IMR-90 (cell line): Measurements from ENCODE around the gene BTN1A1. TPM values are rescaled to one million over a fixed set of nuclear protein-coding genes. Genes with fewer than 3 reads are reported as not detected.

Source experiments
- ATAC-seq: fragments of 200-7000 bp; cut with Tn5 transposase; 2 replicates; pipeline ENCODE4 v1.9.1; 2020; ENCODE audit warnings: low read depth, mild to moderate bottlenecking, moderate library complexity
- BruUV-seq: library from RNA; stranded (reverse); fragments of 400-500 nt; replicated peaks from 2 replicates; lab custom pipeline; 2021; lab: Mats Ljungman, UMichigan
- CTCF ChIA-PET: fragments of 300-600 bp; formaldehyde crosslinking; extraction: SDS; loops from one replicate; lab custom pipeline; 2021; ENCODE audit warnings: antibody characterized with exemption; lab: Yijun Ruan, JAX
- POLR2A ChIA-PET: fragments of 300-600 bp; sonication (Branson Sonifier 250); formaldehyde crosslinking; loops from one replicate; lab custom pipeline; 2022; ENCODE audit warnings: antibody characterized with exemption; ENCODE audit not compliant: unreplicated experiment; lab: Charles Lee
- DNase-seq: peaks from one replicate; pipeline ENCODE4 v3.0.0; 2013
- H2AFZ ChIP-seq: replicated peaks from 2 replicates; pipeline ENCODE3; 2013; ENCODE audit warnings: low read length, mild to moderate bottlenecking; ENCODE audit not compliant: poor library complexity
- H2AK5ac ChIP-seq: 2 replicates; pipeline ENCODE4 v1.6.1; 2013; ENCODE audit warnings: low read depth, low read length, inconsistent platforms
- H2AK9ac ChIP-seq: replicated peaks from 2 replicates; pipeline ENCODE3; 2013; ENCODE audit warnings: mild to moderate bottlenecking, low read depth, low read length, moderate library complexity; ENCODE audit not compliant: poor library complexity
- H2BK120ac ChIP-seq: 2 replicates; pipeline ENCODE4 v1.6.1; 2013; ENCODE audit warnings: low read depth, low read length, inconsistent platforms
- H2BK15ac ChIP-seq: 3 replicates; pipeline ENCODE4 v1.6.1; 2013; ENCODE audit warnings: low read depth, low read length, inconsistent platforms
- H2BK20ac ChIP-seq: 2 replicates; pipeline ENCODE4 v1.6.1; 2013; ENCODE audit warnings: low read depth, mild to moderate bottlenecking, inconsistent platforms, low read length, moderate library complexity
- H2BK5ac ChIP-seq: 2 replicates; pipeline ENCODE4 v1.6.1; 2013; ENCODE audit warnings: mild to moderate bottlenecking, low read depth, low read length, inconsistent platforms; ENCODE audit not compliant: poor library complexity, severe bottlenecking
- H3K14ac ChIP-seq: replicated peaks from 2 replicates; pipeline ENCODE4 v1.6.1; 2013; ENCODE audit warnings: low read depth, low read length, inconsistent platforms
- H3K18ac ChIP-seq: 2 replicates; pipeline ENCODE4 v1.6.1; 2013; ENCODE audit warnings: low read depth, low read length, control low read depth
- H3K23ac ChIP-seq: 2 replicates; pipeline ENCODE4 v1.6.1; 2013; ENCODE audit warnings: low read depth, low read length, inconsistent platforms
- H3K27ac ChIP-seq: 2 replicates; pipeline ENCODE4 v1.5.1; 2013; ENCODE audit warnings: mild to moderate bottlenecking, control low read depth, low read length; ENCODE audit not compliant: insufficient read depth
- H3K27me3 ChIP-seq: 2 replicates; pipeline ENCODE4 v1.6.1; 2013; ENCODE audit warnings: low read length; ENCODE audit not compliant: control insufficient read depth, insufficient read depth
- H3K36me3 ChIP-seq: 2 replicates; pipeline ENCODE4 v1.6.1; 2013; ENCODE audit warnings: low read length, mixed read lengths; ENCODE audit not compliant: control insufficient read depth, insufficient read depth
- H3K4ac ChIP-seq: 2 replicates; pipeline ENCODE4 v1.6.1; 2013; ENCODE audit warnings: low read depth, low read length, inconsistent platforms
- H3K4me1 ChIP-seq: 2 replicates; pipeline ENCODE4 v1.6.1; 2013; ENCODE audit warnings: low read length, mixed read lengths; ENCODE audit not compliant: control insufficient read depth, insufficient read depth
- H3K4me2 ChIP-seq: 2 replicates; pipeline ENCODE4 v1.6.1; 2013; ENCODE audit warnings: low read depth, mild to moderate bottlenecking, control low read depth, low read length, moderate library complexity
- H3K4me3 ChIP-seq: 2 replicates; pipeline ENCODE4 v1.5.1; 2013; ENCODE audit warnings: low read depth, mild to moderate bottlenecking, control low read depth, low read length, moderate library complexity; ENCODE audit not compliant: insufficient read depth
- H3K56ac ChIP-seq: 2 replicates; pipeline ENCODE4 v1.6.1; 2013; ENCODE audit warnings: low read length, inconsistent platforms; ENCODE audit not compliant: insufficient read depth; ENCODE audit errors: extremely low read depth
- H3K79me1 ChIP-seq, 2 experiments: 2 replicates each; pipeline ENCODE4 v1.6.1; 2013; ENCODE audit warnings: low read length in 2 of 2, inconsistent platforms in 1 of 2, low read depth in 1 of 2
- H3K9ac ChIP-seq: 2 replicates; pipeline ENCODE4 v1.6.1; 2013; ENCODE audit warnings: low read depth, low read length, control low read depth
- H3K9me1 ChIP-seq: 2 replicates; pipeline ENCODE4 v1.6.1; 2013; ENCODE audit warnings: low read length, inconsistent platforms; ENCODE audit not compliant: insufficient read depth
- H3K9me3 ChIP-seq: 2 replicates; pipeline ENCODE4 v1.6.1; 2013; ENCODE audit warnings: low read length; ENCODE audit not compliant: control insufficient read depth, insufficient read depth
- H4K20me1 ChIP-seq: 2 replicates; pipeline ENCODE4 v1.6.1; 2013; ENCODE audit warnings: low read length, inconsistent platforms; ENCODE audit not compliant: insufficient read depth
- H4K5ac ChIP-seq: 2 replicates; pipeline ENCODE4 v1.6.1; 2013; ENCODE audit warnings: mild to moderate bottlenecking, low read depth, low read length, control low read depth
- H4K8ac ChIP-seq, 2 experiments: 2 replicates each; pipeline ENCODE4 v1.6.1; 2013; ENCODE audit warnings: low read depth in 2 of 2, low read length in 2 of 2, control low read depth in 1 of 2, inconsistent platforms in 1 of 2
- H4K91ac ChIP-seq: 2 replicates; pipeline ENCODE4 v1.6.1; 2013; ENCODE audit warnings: low read depth, low read length, inconsistent platforms; ENCODE audit not compliant: insufficient read depth
- BHLHE40 ChIP-seq: fragments of 150-350 bp; IDR thresholded peaks from 2 replicates; pipeline ENCODE4 v1.6.1; 2016; ENCODE audit warnings: mild to moderate bottlenecking, low read depth, low read length
- CEBPB ChIP-seq: IDR thresholded peaks from 2 replicates; pipeline ENCODE4 v1.6.1; 2012; ENCODE audit warnings: low read depth, low read length, improper control_type of control experiment
- CHD1 ChIP-seq: IDR thresholded peaks from 2 replicates; pipeline ENCODE4 v1.6.1; 2012; ENCODE audit warnings: low read depth, low read length, improper control_type of control experiment
- CTCF ChIP-seq: conservative IDR thresholded peaks from 2 replicates; pipeline ENCODE4 v1.5.1; 2012; ENCODE audit warnings: mild to moderate bottlenecking, low read depth, low read length, improper control_type of control experiment
- ELK1 ChIP-seq: fragments of 150-350 bp; IDR thresholded peaks from 2 replicates; pipeline ENCODE4 v1.6.1; 2016; ENCODE audit warnings: low read depth, mild to moderate bottlenecking, low read length, moderate library complexity, borderline replicate concordance
- FOS ChIP-seq: fragments of 150-350 bp; IDR thresholded peaks from 2 replicates; pipeline ENCODE4 v1.6.1; 2016; ENCODE audit warnings: low read depth, low read length
- MAFK ChIP-seq: IDR thresholded peaks from 2 replicates; pipeline ENCODE4 v1.6.1; 2012; ENCODE audit warnings: low read depth, low read length, improper control_type of control experiment
- MAZ ChIP-seq: IDR thresholded peaks from 2 replicates; pipeline ENCODE4 v1.6.1; 2012; ENCODE audit warnings: low read depth, mild to moderate bottlenecking, low read length, improper control_type of control experiment, moderate library complexity, borderline replicate concordance
- MXI1 ChIP-seq: IDR thresholded peaks from 2 replicates; pipeline ENCODE4 v1.6.1; 2012; ENCODE audit warnings: low read depth, mild to moderate bottlenecking, low read length, moderate library complexity, borderline replicate concordance
- NFE2L2 ChIP-seq: fragments of 150-350 bp; IDR thresholded peaks from 2 replicates; pipeline ENCODE4 v1.6.1; 2016; ENCODE audit warnings: low read depth, mild to moderate bottlenecking, low read length
- POLR2A ChIP-seq: IDR thresholded peaks from 2 replicates; pipeline ENCODE4 v1.6.1; 2012; ENCODE audit warnings: mild to moderate bottlenecking, low read depth, low read length
- RAD21 ChIP-seq: IDR thresholded peaks from 2 replicates; pipeline ENCODE4 v1.6.1; 2012; ENCODE audit warnings: low read length, improper control_type of control experiment
- RCOR1 ChIP-seq: IDR thresholded peaks from 2 replicates; pipeline ENCODE4 v1.6.1; 2012; ENCODE audit warnings: mild to moderate bottlenecking, low read length, improper control_type of control experiment; ENCODE audit not compliant: insufficient replicate concordance
- RFX5 ChIP-seq: IDR thresholded peaks from 2 replicates; pipeline ENCODE4 v1.8.0; 2012; ENCODE audit warnings: low read depth, mild to moderate bottlenecking, low read length, moderate library complexity
- SMC3 ChIP-seq: fragments of 150-350 bp; IDR thresholded peaks from 2 replicates; pipeline ENCODE4 v1.6.1; 2016; ENCODE audit warnings: low read depth, mild to moderate bottlenecking, antibody characterized with exemption, low read length, moderate library complexity
- USF2 ChIP-seq: fragments of 150-350 bp; IDR thresholded peaks from 2 replicates; pipeline ENCODE4 v1.6.1; 2017; ENCODE audit warnings: mild to moderate bottlenecking, antibody characterized with exemption, low read length, low read depth
- WGBS, 2 experiments: methylation state at CpG; one replicate each; pipeline versions ENCODE4 v1.1.5 to v1.1.7; 2013; ENCODE audit warnings: missing lambda C conversion rate in 2 of 2; ENCODE audit not compliant: insufficient read length in 1 of 2; ENCODE audit errors: extremely low coverage in 2 of 2; 5-methylcytosine and 5-hydroxymethylcytosine counted together
- dilution Hi-C: fragments of 300-500 bp; cut with HindIII; formaldehyde crosslinking; loops from one replicate; pipeline ENCODE4 v1.14.3; 2018; ENCODE audit warnings: low sequenced_read_pairs; ENCODE audit not compliant: unreplicated experiment
- in situ Hi-C: fragments of 300-500 bp; cut with MboI; formaldehyde crosslinking; loops from 3 replicates; pipeline ENCODE4 v1.14.3; 2019; ENCODE audit warnings: low sequenced_read_pairs, inconsistent platforms, mixed read lengths
- intact Hi-C: fragments of 100-400 bp; cut with micrococcal nuclease; formaldehyde crosslinking; loops from 2 replicates; pipeline ENCODE4 v1.10.0; 2022
- polyA plus RNA-seq, 3 experiments: library from polyadenylated mRNA; depleted of rRNA; stranded (reverse); fragments of >200 nt; gene quantifications; 2 replicates each; pipeline ENCODE4 v1.2.3, GENCODE V29; 2012; ENCODE audit warnings: low replicate concordance in 1 of 3
- total RNA-seq: library from RNA; depleted of rRNA; stranded (reverse); fragments of >200 nt; gene quantifications from 2 replicates; pipeline ENCODE4 v1.2.3, GENCODE V29; 2012

BTN1A1 gene
- total and polyA plus RNA-seq, 2 of the 4 experiments (the other 2 are of a cell fraction), result not detected

- peaks cover 3% of the 10 kb centered on the region; the same call in 1 of the 2 replicates for H3K9me3 ChIP-seq
- in situ Hi-C loops, result no loop called here
- H3K18ac ChIP-seq, result no peak overlapping the region
- ChIA-PET POLR2A (no interaction called here), CTCF (interaction anchor here (0.6 to 0.8 kb wide), 2 partner anchors 22 to 48 kb away, joined by 3 to 4 read pairs; no protein-coding TSS in a partner anchor)
- no peaks in the 10 kb centered on the region; the same call in 1 of the 2 replicates for H3K27me3 ChIP-seq
- no peak overlapping the region for H3K4me2 ChIP-seq
- H4K5ac ChIP-seq, result no peak overlapping the region
- no peak overlapping the region for H2BK20ac ChIP-seq
- no peak overlapping the region for H3K14ac ChIP-seq
- BruUV-seq, result no TSS peak
- no peak overlapping the region for H2AFZ ChIP-seq
- no peaks in the 10 kb centered on the region for H3K9me1 ChIP-seq
- no CpG with 5 or more reads among the region's 2 CpGs for WGBS, 2 experiments
- no peaks in the 10 kb centered on the region for H4K20me1 ChIP-seq
- H3K23ac ChIP-seq, result no peak overlapping the region
- dilution Hi-C loops, result no loop called here
- ATAC-seq (no peak), DNase-seq (no peak)
- no peak overlapping the region for H3K56ac ChIP-seq
- H3K4me3 ChIP-seq, result no peak overlapping the region
- no peak overlapping the region for H2BK120ac ChIP-seq
- H2BK5ac ChIP-seq, result no peak overlapping the region
- no peak overlapping the region for H4K91ac ChIP-seq
- intact Hi-C loops, result no loop called here
- H2BK15ac ChIP-seq, result no peak overlapping the region
- H3K4me1 ChIP-seq, result no peaks in the 10 kb centered on the region; the same call in 1 of the 2 replicates
- no peak for TF ChIP-seq RAD21
- TF ChIP-seq POLR2A, result no peak
- TF ChIP-seq CTCF, result no peak
- TF ChIP-seq MAZ, result no peak
- TF ChIP-seq FOS, result no peak
- TF ChIP-seq SMC3, result no peak
- TF ChIP-seq RFX5, result no peak
- no peak for TF ChIP-seq ELK1
- TF ChIP-seq CEBPB, result no peak
- no peak for TF ChIP-seq MXI1
- TF ChIP-seq USF2, result no peak
- no peak for TF ChIP-seq RCOR1
- no peak for TF ChIP-seq NFE2L2
- no peak for TF ChIP-seq MAFK
- TF ChIP-seq BHLHE40, result no peak
- TF ChIP-seq CHD1, result no peak
- no peak overlapping the region for H2AK9ac ChIP-seq
- no peak overlapping the region for H3K9ac ChIP-seq
- H2AK5ac ChIP-seq, result no peak overlapping the region
- no peak overlapping the region for H3K27ac ChIP-seq
- no peaks in the 10 kb centered on the region for H3K36me3 ChIP-seq
- H3K4ac ChIP-seq, result no peak overlapping the region
- no peaks in the 10 kb centered on the region for H3K79me1 ChIP-seq
- no peak overlapping the region for H4K8ac ChIP-seq
These were observed 15.9 kb upstream of the BTN1A1 start for GRCh38 chr6:26484161-26484560.
